OCI-LY1 (cell line): ENCODE results near the gene PMVK.

ENCODE experiments used
- CTCF ChIP-seq: fragments of 200-600 bp; sonication (generic), shearing (Covaris generic); IDR thresholded peaks from 2 replicates; pipeline ENCODE4 v1.5.1; 2017; ENCODE audit warnings: mild to moderate bottlenecking, antibody characterized with exemption, low read length, moderate library complexity, mixed read lengths
- EZH2 ChIP-seq: fragments of 200-600 bp; sonication (generic), shearing (Covaris generic); IDR thresholded peaks from 2 replicates; pipeline ENCODE4 v1.8.0; 2017; ENCODE audit warnings: borderline replicate concordance, mixed run types, mild to moderate bottlenecking, antibody characterized with exemption, low read length, moderate library complexity, mixed read lengths

DNA sequence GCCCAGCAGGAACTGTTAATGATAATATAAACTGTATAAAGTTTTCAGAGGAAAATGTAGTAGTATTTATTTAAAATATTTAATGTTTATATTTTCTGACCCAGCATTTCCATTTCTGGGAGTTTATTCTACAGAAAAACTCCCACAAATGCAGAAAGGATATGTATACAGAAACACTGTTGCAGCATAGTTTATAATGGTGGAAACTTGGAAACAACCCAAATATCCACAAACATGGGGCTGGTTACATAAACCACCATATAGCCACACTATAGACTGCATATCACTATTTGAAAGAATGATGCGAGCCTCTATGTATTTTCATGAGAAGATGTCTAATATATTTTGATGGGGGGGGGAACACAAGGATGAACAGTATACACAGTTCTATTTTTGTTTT is 34.9 kb downstream of the PMVK start:
- TF ChIP-seq CTCF (no peak), EZH2 (no peak)
